GM12878 (cell line): Measurements from ENCODE around the gene RAB3C. TPM values are rescaled to one million over a fixed set of nuclear protein-coding genes. Genes with fewer than 3 reads are reported as not detected.
A peak's percentile ranks its signal among the peaks of the same experiment; 100 is the strongest.

Experiments used
- CBX3 ChIP-seq: fragments of 200-600 bp; sonication (generic); IDR thresholded peaks from 2 replicates; pipeline ENCODE4 v1.6.1; 2016; ENCODE audit warnings: low read depth, borderline replicate concordance
- CEBPZ ChIP-seq: fragments of 150-350 bp; IDR thresholded peaks from 2 replicates; pipeline ENCODE4 v1.6.1; 2016; ENCODE audit warnings: low read depth, low read length
- CHD2 ChIP-seq: IDR thresholded peaks from 2 replicates; pipeline ENCODE4 v1.6.1; 2011; ENCODE audit warnings: low read depth, low read length, improper control_type of control experiment, borderline replicate concordance
- CREM ChIP-seq: IDR thresholded peaks from 2 replicates; pipeline ENCODE4 v1.6.1; 2014; ENCODE audit warnings: antibody characterized with exemption, low read depth
- CTCF ChIP-seq, 3 experiments: IDR thresholded peaks in 2 of 3; conservative IDR thresholded peaks in 1 of 3; 2 replicates each; pipeline ENCODE4 v1.5.1; 2011; ENCODE audit warnings: low read depth in 3 of 3, low read length in 3 of 3, mild to moderate bottlenecking in 3 of 3, control low read depth in 2 of 3, moderate library complexity in 2 of 3, inconsistent platforms in 1 of 3, mixed read lengths in 1 of 3; ENCODE audit not compliant: control insufficient read depth in 2 of 3, insufficient read depth in 1 of 3; ENCODE audit errors: extremely low read depth in 1 of 3
- EP300 ChIP-seq, 2 experiments: fragments of 150-350 bp in 1 of 2; IDR thresholded peaks; 2 replicates each; pipeline ENCODE4 v1.6.1; 2011 to 2012; ENCODE audit warnings: low read depth in 2 of 2, low read length in 2 of 2, borderline replicate concordance in 1 of 2, improper control_type of control experiment in 1 of 2, inconsistent platforms in 1 of 2; ENCODE audit not compliant: control insufficient read depth in 1 of 2
- ETV6 ChIP-seq, 2 experiments: fragments of 450-650 bp in 1 of 2; IDR thresholded peaks in 1 of 2; conservative IDR thresholded peaks in 1 of 2; 2 replicates each; pipeline ENCODE4 v1.6.1; 2014; ENCODE audit warnings: antibody characterized with exemption in 1 of 2, borderline replicate concordance in 1 of 2, low read depth in 1 of 2, mild to moderate bottlenecking in 1 of 2, moderate library complexity in 1 of 2
- IRF4 ChIP-seq: IDR thresholded peaks from 2 replicates; pipeline ENCODE4 v1.6.1; 2011; ENCODE audit warnings: low read depth, low read length
- JUNB ChIP-seq: IDR thresholded peaks from 2 replicates; pipeline ENCODE4 v1.6.1; 2016; ENCODE audit warnings: antibody characterized with exemption, mild to moderate bottlenecking
- KAT2A ChIP-seq: conservative IDR thresholded peaks from 2 replicates; pipeline ENCODE4 v1.6.1; 2011; ENCODE audit warnings: low read depth, low read length; ENCODE audit not compliant: control insufficient read depth
- KDM1A ChIP-seq: fragments of 200-600 bp; sonication (generic); IDR thresholded peaks from 2 replicates; pipeline ENCODE4 v1.6.1; 2016; ENCODE audit warnings: borderline replicate concordance
- NFXL1 ChIP-seq: fragments of 450-650 bp; IDR thresholded peaks from 2 replicates; pipeline ENCODE4 v1.6.1; 2017; ENCODE audit warnings: antibody characterized with exemption, mild to moderate bottlenecking, borderline replicate concordance
- NR2F1 ChIP-seq: fragments of 450-650 bp; conservative IDR thresholded peaks from 2 replicates; pipeline ENCODE4 v1.6.1; 2017; ENCODE audit warnings: mild to moderate bottlenecking
- PML ChIP-seq: IDR thresholded peaks from 2 replicates; pipeline ENCODE4 v1.6.1; 2012; ENCODE audit warnings: low read length, inconsistent platforms
- SMAD5 ChIP-seq: IDR thresholded peaks from 2 replicates; pipeline ENCODE4 v1.6.1; 2016; ENCODE audit warnings: antibody characterized with exemption, low read depth
- SMC3 ChIP-seq: IDR thresholded peaks from 2 replicates; pipeline ENCODE4 v1.6.1; 2011; ENCODE audit warnings: low read length, improper control_type of control experiment, borderline replicate concordance
- SREBF2 ChIP-seq: IDR thresholded peaks from 2 replicates; pipeline ENCODE4 v1.6.1; 2012; ENCODE audit warnings: mild to moderate bottlenecking, low read length
- SRF ChIP-seq, 2 experiments: IDR thresholded peaks; 2 replicates each; pipeline ENCODE4 v1.6.1; 2011; ENCODE audit warnings: low read depth in 2 of 2, low read length in 2 of 2, mild to moderate bottlenecking in 1 of 2, moderate library complexity in 1 of 2
- YY1 ChIP-seq: IDR thresholded peaks from 2 replicates; pipeline ENCODE4 v1.6.1; 2011; ENCODE audit warnings: low read depth, mild to moderate bottlenecking, low read length
- ZBTB40 ChIP-seq: fragments of 450-650 bp; IDR thresholded peaks from 2 replicates; pipeline ENCODE4 v1.6.1; 2016; ENCODE audit warnings: mild to moderate bottlenecking, moderate library complexity, borderline replicate concordance
- polyA plus RNA-seq, 11 experiments: library from polyadenylated mRNA; depleted of rRNA in 4 of 11; unstranded in 6 of 11; stranded (reverse) in 5 of 11; fragments of >200 nt; fragmentation: Nextera tagmentation in 4 of 11; fragmentation: Illumina TruSeq in 1 of 11; extraction: Ambion mirVana in 4 of 11; extraction: Trizol in 1 of 11; gene quantifications; 1 replicate in 1 of 11; 2 replicates in 10 of 11; pipeline versions ENCODE4 v1.2.1 to v1.2.3, GENCODE V29; 2011 to 2016; ENCODE audit warnings: inconsistent platforms in 2 of 11, missing spikeins in 2 of 11, low read depth in 1 of 11
- total RNA-seq, 4 experiments: library from RNA; depleted of rRNA in 3 of 4; stranded (reverse); fragments of >200 nt in 3 of 4; fragmentation: Illumina TruSeq in 1 of 4; extraction: Trizol in 1 of 4; gene quantifications; 2 replicates each; pipeline versions ENCODE4 v1.2.1 to v1.2.3, GENCODE V29; 2013 to 2021

RAB3C gene
- total and polyA plus RNA-seq, 10 of the 15 experiments (the other 5 are each of a cell fraction or from before 2014, with no cell fraction given), result not detected

GRCh38 chr5:58891086-58891970 is 308.5 kb downstream of the RAB3C start (continued):
- TF ChIP-seq CEBPZ, result no peak
- TF ChIP-seq PML, result 0 out of 2 replicates have a peak, but pooled peaks have one; percentile 19
- TF ChIP-seq SREBF2, result no peak
- peak in 1 of 2 experiments; percentile 45; a peak in 1 of 4 replicates for TF ChIP-seq ETV6 (conservative IDR thresholded peaks at IDR 0.05 in 1 of 2, IDR thresholded peaks at IDR 0.05 in 1 of 2; ENCODE audit: borderline replicate concordance in 1 of 2, low read depth in 1 of 2)
- TF ChIP-seq CTCF (IDR thresholded peaks at IDR 0.05 in 2 of 3, conservative IDR thresholded peaks at IDR 0.05 in 1 of 3; ENCODE audit: control insufficient read depth in 2 of 3, extremely low read depth in 1 of 3, insufficient read depth in 1 of 3, low read depth in 3 of 3, low read length in 3 of 3), result peak; percentile 58 to 69 (median 65)
- TF ChIP-seq NR2F1, result peak; percentile 83
- TF ChIP-seq JUNB, result peak; percentile 89
- TF ChIP-seq YY1, result no peak
- no peak for TF ChIP-seq SMAD5
- peak; percentile 42; the same call in 1 of the 2 replicates for TF ChIP-seq IRF4
- TF ChIP-seq KDM1A, result no peak
- no peak for TF ChIP-seq ZBTB40
- TF ChIP-seq NFXL1, result no peak
- TF ChIP-seq KAT2A, result no peak
- TF ChIP-seq SRF (IDR thresholded peaks at IDR 0.05; ENCODE audit: low read depth in 2 of 2, low read length in 2 of 2), result no peak
- peak; percentile 75 for TF ChIP-seq SMC3
- no peak for TF ChIP-seq CHD2
- no peak for TF ChIP-seq CBX3
- peak; percentile 79 to 80; a peak in 2 of 4 replicates for TF ChIP-seq EP300 (IDR thresholded peaks at IDR 0.05; ENCODE audit: borderline replicate concordance in 1 of 2, control insufficient read depth in 1 of 2, low read depth in 2 of 2, low read length in 2 of 2)
- peak; percentile 90 for TF ChIP-seq CREM
